Stimulated activated CD4-positive, alpha-beta T cell treated with anti-CD3 and anti-CD28 coated beads, TNF-alpha, amount 100 ng/mL, for 1 hour (primary cell): ENCODE measurements around the gene RPL3.
"Not testable (repeated sequence)": the region's sequence is repeated elsewhere in the genome, so short reads cannot be mapped to it uniquely, and the experiment has no call there.

ENCODE experiments used
- DNase-seq, 3 donors: peaks; one replicate each; pipeline ENCODE4 v3.0.0-alpha.2; 2020; ENCODE audit warnings: low read depth in 3 of 3, low spot score in 1 of 3

Gene RPL3

GRCh38 chr22:39351689-39352214, 32.3 kb upstream of the RPL3 start:
- DNase-seq: no peak

GRCh38 chr22:39350757-39351688, 31.6 kb upstream of the RPL3 start:
- DNase-seq: no peak

GRCh38 chr22:39349967-39350726, 30.7 kb upstream of the RPL3 start, which contains the start of gene SYNGR1:
Gene SYNGR1 (plus strand): TSS chr22:39349991. CDS start chr22:39350011, 20 bp downstream.
- peak in 1 of 3 donors; percentile 8 for DNase-seq

- DNase-seq: peak in 1 of 3 donors; percentile 9
Observed at GRCh38 chr22:39349506-39349966, 30.1 kb upstream of the RPL3 start.

- DNase-seq: no peak
Observed at GRCh38 chr22:39348909-39349505, 29.6 kb upstream of the RPL3 start.

GRCh38 chr22:39345231-39345630, 25.8 kb upstream of the RPL3 start:
- no peak for DNase-seq

GRCh38 chr22:39344046-39344390, 24.6 kb upstream of the RPL3 start:
- DNase-seq: no peak

GRCh38 chr22:39343259-39344045, 24.0 kb upstream of the RPL3 start:
- DNase-seq: peak; percentile 10 to 38 (median 24)

- DNase-seq: no peak
Observed at GRCh38 chr22:39341179-39341578, 21.8 kb upstream of the RPL3 start.

GRCh38 chr22:39339775-39340174, 20.4 kb upstream of the RPL3 start:
- not testable (repeated sequence) for DNase-seq

- no peak for DNase-seq
Observed at GRCh38 chr22:39336411-39336810, 17.0 kb upstream of the RPL3 start.

GRCh38 chr22:39332441-39333064, 13.1 kb upstream of the RPL3 start:
- DNase-seq: no peak

GRCh38 chr22:39330553-39330952, 11.1 kb upstream of the RPL3 start:
- not testable (repeated sequence) for DNase-seq

- no peak for DNase-seq
Observed at GRCh38 chr22:39327995-39328754, 8.8 kb upstream of the RPL3 start.

GRCh38 chr22:39325392-39325932, 6.0 kb upstream of the RPL3 start:
- DNase-seq: no peak

- not testable (repeated sequence) for DNase-seq
Observed at GRCh38 chr22:39320616-39321029, 1.2 kb upstream of the RPL3 start.

- peak in 1 of 3 donors; percentile 41 for DNase-seq
Observed at GRCh38 chr22:39318507-39319283, 728 bp downstream of the RPL3 start.
